Bladder microvascular endothelial cell (primary cell): ENCODE data around the gene HERPUD1. TPM values are rescaled to one million over a fixed set of nuclear protein-coding genes. Genes with fewer than 3 reads are reported as not detected.

Experiments used
- total RNA-seq: library from RNA; depleted of rRNA; stranded (reverse); fragments of >200 nt; gene quantifications from 2 replicates; pipeline ENCODE4 v1.2.3, GENCODE V29; 2014

The HERPUD1 gene, protein sequence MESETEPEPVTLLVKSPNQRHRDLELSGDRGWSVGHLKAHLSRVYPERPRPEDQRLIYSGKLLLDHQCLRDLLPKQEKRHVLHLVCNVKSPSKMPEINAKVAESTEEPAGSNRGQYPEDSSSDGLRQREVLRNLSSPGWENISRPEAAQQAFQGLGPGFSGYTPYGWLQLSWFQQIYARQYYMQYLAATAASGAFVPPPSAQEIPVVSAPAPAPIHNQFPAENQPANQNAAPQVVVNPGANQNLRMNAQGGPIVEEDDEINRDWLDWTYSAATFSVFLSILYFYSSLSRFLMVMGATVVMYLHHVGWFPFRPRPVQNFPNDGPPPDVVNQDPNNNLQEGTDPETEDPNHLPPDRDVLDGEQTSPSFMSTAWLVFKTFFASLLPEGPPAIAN
- 38.7 and 106 TPM in 2 replicates for total RNA-seq

GRCh38 chr16:56931892-56932720 lies at the start of gene HERPUD1:
Gene HERPUD1, plus strand, starts transcription at chr16:56932142. Its CDS starts 103 bp downstream, at chr16:56932245.

GRCh38 chr16:56961851-56962281 lies 29.9 kb downstream of the HERPUD1 start, which contains the start of gene CETP:
Gene CETP, plus strand, starts transcription at chr16:56961950. Its CDS starts 30 bp downstream, at chr16:56961980.

DNA sequence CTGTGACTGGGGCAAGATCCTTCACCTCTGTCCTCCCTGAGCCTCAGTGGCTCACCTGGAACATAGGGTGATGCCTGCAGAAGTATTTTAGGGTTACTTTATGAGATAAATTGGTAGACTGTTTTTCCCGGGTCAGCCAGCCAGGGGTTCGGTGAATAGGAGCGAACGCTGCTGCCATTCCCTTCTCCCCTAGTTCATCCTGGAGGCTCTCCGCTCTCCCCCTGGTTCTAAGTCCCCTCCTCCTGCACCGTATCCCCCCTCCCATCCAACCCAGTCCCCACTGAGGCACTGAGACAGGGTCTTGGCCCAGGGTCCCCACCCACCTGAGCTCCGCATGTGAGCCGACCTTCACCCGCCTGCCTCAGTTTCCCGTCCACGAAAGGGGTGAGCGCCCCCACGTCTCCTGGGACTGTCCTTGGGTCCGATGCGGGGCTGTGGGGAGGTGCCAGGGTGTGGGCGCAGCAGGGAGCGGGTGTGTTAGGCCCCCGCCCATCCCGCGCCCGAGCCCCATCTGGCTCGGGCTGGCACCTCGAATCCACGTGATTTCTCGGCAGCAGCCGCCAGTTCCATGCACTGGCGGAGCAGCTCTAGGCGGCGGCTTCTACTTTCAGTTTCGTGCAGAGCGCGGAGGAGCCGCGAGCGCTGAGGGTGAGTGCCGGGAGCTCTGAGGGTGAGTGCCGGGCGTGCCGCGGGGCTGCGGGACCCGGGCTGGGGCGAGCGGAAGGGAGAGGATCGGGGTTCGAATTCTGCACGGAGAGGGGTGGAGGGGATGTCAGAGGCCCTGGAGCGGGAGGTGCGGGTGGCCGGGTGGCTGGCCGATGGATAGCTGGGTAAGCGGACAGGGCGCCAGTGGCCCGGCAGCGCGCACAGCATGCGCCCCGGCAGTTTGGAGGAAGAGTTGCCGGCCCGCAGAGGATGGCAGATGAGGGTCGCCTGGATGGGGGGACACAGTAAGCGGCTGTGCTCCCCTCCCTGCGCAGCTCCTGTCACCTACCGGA lies 57.3 kb downstream of the HERPUD1 start, which contains the start of gene NLRC5:
Gene NLRC5 (plus strand): TSS at position 610 of the 998 bp plus-strand sequence. CDS start 31,156 bp downstream, outside the sequence.

Other genes with a start within 250 kb of the HERPUD1 start
- 7.9 and 13.8 TPM in 2 replicates for gene MT1X, start 249.7 kb upstream of the HERPUD1 start, total RNA-seq
- 67.8 and 83.1 TPM in 2 replicates for gene NUP93, start 202.0 kb upstream of the HERPUD1 start, total RNA-seq
- not detected in 2 replicates for gene SLC12A3, start 66.9 kb upstream of the HERPUD1 start, total RNA-seq
- 4.8 and 15.9 TPM in 2 replicates for gene CETP, start 29.8 kb downstream of the HERPUD1 start, total RNA-seq
- 20.1 and 49.4 TPM in 2 replicates for gene NLRC5, start 57.4 kb downstream of the HERPUD1 start, total RNA-seq
- gene CPNE2, start 160.4 kb downstream of the HERPUD1 start, total RNA-seq = 76.7 and 82.9 TPM in 2 replicates